RWPE2 (cell line): ENCODE measurements around the gene GDAP1L1.

ENCODE experiments used
- ATAC-seq: fragments of 200-7000 bp; cut with Tn5 transposase; 3 replicates; pipeline ENCODE4 v1.9.1; 2021; ENCODE audit warnings: low read depth
- DNase-seq: peaks from one replicate; pipeline ENCODE4 v3.0.0-alpha.2; 2020; ENCODE audit warnings: low spot score
- H3K27ac ChIP-seq: fragments of 450-650 bp; 2 replicates; pipeline ENCODE4 v1.5.1; 2017; ENCODE audit warnings: mild to moderate bottlenecking; ENCODE audit not compliant: poor library complexity, severe bottlenecking
- H3K27me3 ChIP-seq: fragments of 250-450 bp; sonication (Bioruptor Pico); 2 replicates; pipeline ENCODE4 v1.5.1; 2021; ENCODE audit warnings: mild to moderate bottlenecking, moderate library complexity; ENCODE audit not compliant: insufficient read depth, poor library complexity, severe bottlenecking
- H3K36me3 ChIP-seq: fragments of 250-450 bp; sonication (Bioruptor Pico); 2 replicates; pipeline ENCODE4 v1.5.1; 2020; ENCODE audit warnings: low read depth, mild to moderate bottlenecking, moderate library complexity
- H3K4me1 ChIP-seq: fragments of 250-450 bp; sonication (Bioruptor Pico); 2 replicates; pipeline ENCODE4 v1.5.1; 2021; ENCODE audit warnings: mild to moderate bottlenecking, moderate library complexity; ENCODE audit not compliant: insufficient read depth, poor library complexity, severe bottlenecking
- H3K4me3 ChIP-seq: fragments of 250-450 bp; sonication (Bioruptor Pico); 2 replicates; pipeline ENCODE4 v1.5.1; 2021; ENCODE audit warnings: mild to moderate bottlenecking, moderate library complexity; ENCODE audit not compliant: severe bottlenecking
- H3K9me3 ChIP-seq: fragments of 250-450 bp; sonication (Bioruptor Pico); 2 replicates; pipeline ENCODE4 v1.5.1; 2021; ENCODE audit warnings: mild to moderate bottlenecking, moderate library complexity; ENCODE audit not compliant: severe bottlenecking
- TF ChIP-seq, protein P1 (sequence below): fragments of 450-650 bp; IDR thresholded peaks from one replicate; pipeline ENCODE4 v1.5.1; 2017; ENCODE audit warnings: mild to moderate bottlenecking, moderate library complexity; ENCODE audit not compliant: poor library complexity, severe bottlenecking

The GDAP1L1 gene

DNA sequence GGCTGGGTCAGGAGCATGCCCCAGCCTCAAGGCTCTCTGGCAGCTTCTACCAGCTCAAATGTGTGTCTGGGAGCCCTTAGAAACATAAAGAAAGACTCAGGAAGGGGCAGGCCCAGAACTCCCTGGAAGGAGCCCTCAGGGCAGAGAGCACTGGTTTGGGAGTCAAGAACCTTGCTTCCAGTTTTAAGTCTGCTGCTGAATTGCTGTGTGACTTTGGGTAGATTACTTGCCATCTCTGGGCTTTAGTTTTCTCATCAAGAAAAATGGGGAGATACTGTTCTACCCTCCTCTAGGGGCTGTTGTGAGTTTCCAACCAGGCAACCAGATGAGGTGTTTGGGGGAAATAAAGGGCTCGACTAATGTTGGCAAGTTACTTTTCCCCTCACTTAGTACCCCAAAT, 8.8 kb downstream of the GDAP1L1 start:
- TF ChIP-seq, protein P1, sequence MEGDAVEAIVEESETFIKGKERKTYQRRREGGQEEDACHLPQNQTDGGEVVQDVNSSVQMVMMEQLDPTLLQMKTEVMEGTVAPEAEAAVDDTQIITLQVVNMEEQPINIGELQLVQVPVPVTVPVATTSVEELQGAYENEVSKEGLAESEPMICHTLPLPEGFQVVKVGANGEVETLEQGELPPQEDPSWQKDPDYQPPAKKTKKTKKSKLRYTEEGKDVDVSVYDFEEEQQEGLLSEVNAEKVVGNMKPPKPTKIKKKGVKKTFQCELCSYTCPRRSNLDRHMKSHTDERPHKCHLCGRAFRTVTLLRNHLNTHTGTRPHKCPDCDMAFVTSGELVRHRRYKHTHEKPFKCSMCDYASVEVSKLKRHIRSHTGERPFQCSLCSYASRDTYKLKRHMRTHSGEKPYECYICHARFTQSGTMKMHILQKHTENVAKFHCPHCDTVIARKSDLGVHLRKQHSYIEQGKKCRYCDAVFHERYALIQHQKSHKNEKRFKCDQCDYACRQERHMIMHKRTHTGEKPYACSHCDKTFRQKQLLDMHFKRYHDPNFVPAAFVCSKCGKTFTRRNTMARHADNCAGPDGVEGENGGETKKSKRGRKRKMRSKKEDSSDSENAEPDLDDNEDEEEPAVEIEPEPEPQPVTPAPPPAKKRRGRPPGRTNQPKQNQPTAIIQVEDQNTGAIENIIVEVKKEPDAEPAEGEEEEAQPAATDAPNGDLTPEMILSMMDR: no peak
- Histone ChIP-seq H3K36me3 (no peaks in the 10 kb centered on the region), H3K9me3 (no peaks in the 10 kb centered on the region), H3K4me3 (no peak overlapping the region), H3K27me3 (no peaks in the 10 kb centered on the region), H3K27ac (no peak overlapping the region), H3K4me1 (no peaks in the 10 kb centered on the region)
- DNase-seq (no peak), ATAC-seq (no peak)

DNA sequence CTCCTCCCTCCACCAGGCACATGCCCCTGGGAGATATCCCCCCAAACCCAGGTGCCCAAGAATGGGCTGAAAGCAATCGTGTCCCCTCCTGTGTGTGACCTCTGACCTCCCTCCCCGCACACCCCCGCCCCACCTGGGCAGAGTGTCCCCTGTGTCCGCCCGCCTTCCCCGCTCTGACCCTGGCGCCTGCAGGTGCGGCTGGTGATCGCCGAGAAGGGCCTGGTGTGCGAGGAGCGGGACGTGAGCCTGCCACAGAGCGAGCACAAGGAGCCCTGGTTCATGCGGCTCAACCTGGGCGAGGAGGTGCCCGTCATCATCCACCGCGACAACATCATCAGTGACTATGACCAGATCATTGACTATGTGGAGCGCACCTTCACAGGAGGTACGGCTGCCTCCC, 9.9 kb downstream of the GDAP1L1 start:
- Histone ChIP-seq H3K27ac (no peak overlapping the region), H3K36me3 (no peaks in the 10 kb centered on the region), H3K27me3 (no peaks in the 10 kb centered on the region), H3K9me3 (no peaks in the 10 kb centered on the region), H3K4me1 (no peaks in the 10 kb centered on the region), H3K4me3 (no peak overlapping the region)
- DNase-seq (no peak), ATAC-seq (no peak)
- TF ChIP-seq, protein P1: no peak

- H3K9me3 ChIP-seq: no peaks in the 10 kb centered on the region
- no peak for ATAC-seq
- no peaks in the 10 kb centered on the region for H3K27me3 ChIP-seq
- TF ChIP-seq, protein P1: no peak
- no peaks in the 10 kb centered on the region for H3K36me3 ChIP-seq
- no peak overlapping the region for H3K4me3 ChIP-seq
- no peak for DNase-seq
- H3K27ac ChIP-seq: no peak overlapping the region
- no peaks in the 10 kb centered on the region for H3K4me1 ChIP-seq
These were observed 11.2 kb downstream of the GDAP1L1 start for GRCh38 chr20:44258226-44258890.

GRCh38 chr20:44264287-44264686, 17.2 kb downstream of the GDAP1L1 start:
- Histone ChIP-seq H3K4me1 (no peaks in the 10 kb centered on the region), H3K27me3 (no peaks in the 10 kb centered on the region), H3K27ac (no peak overlapping the region), H3K9me3 (no peaks in the 10 kb centered on the region), H3K4me3 (no peak overlapping the region), H3K36me3 (no peaks in the 10 kb centered on the region)
- TF ChIP-seq, protein P1: no peak
- DNase-seq: no peak
- peak; percentile 28; the same call in 2 of the 3 replicates for ATAC-seq

DNA sequence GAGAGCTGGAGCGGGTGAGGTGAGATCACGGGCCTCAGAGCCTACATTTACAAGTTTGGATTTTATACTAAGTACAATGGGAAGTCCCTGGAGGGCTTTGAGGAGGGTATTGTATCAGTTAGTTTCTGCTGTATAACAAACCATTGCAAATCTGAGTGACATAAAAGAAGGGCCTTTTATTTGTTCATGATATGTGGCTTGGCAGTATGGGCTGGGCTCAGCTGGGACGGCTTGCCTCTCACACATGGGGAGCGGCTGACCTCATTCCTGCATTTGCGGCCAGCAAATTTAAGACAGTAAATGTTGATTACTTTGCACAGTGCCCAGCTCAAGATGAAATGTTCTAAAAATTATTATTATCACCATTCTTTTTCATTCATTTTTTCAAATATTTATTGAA, 21.7 kb downstream of the GDAP1L1 start:
- no peak overlapping the region for H3K4me3 ChIP-seq
- no peak overlapping the region for H3K27ac ChIP-seq
- H3K4me1 ChIP-seq: no peaks in the 10 kb centered on the region
- ATAC-seq (no peak), DNase-seq (no peak)
- no peaks in the 10 kb centered on the region for H3K9me3 ChIP-seq
- no peaks in the 10 kb centered on the region for H3K36me3 ChIP-seq
- peaks cover under 1% of the 10 kb centered on the region for H3K27me3 ChIP-seq
- TF ChIP-seq, protein P1: no peak
